ENCODE data around the gene ABR.

ABR gene

GRCh38 chr17:1041746-1042145, 138.0 kb downstream of the ABR start:
- DNase-seq, result no peak

GRCh38 chr17:1040216-1040600, 139.6 kb downstream of the ABR start:
- no peak for DNase-seq

DNA sequence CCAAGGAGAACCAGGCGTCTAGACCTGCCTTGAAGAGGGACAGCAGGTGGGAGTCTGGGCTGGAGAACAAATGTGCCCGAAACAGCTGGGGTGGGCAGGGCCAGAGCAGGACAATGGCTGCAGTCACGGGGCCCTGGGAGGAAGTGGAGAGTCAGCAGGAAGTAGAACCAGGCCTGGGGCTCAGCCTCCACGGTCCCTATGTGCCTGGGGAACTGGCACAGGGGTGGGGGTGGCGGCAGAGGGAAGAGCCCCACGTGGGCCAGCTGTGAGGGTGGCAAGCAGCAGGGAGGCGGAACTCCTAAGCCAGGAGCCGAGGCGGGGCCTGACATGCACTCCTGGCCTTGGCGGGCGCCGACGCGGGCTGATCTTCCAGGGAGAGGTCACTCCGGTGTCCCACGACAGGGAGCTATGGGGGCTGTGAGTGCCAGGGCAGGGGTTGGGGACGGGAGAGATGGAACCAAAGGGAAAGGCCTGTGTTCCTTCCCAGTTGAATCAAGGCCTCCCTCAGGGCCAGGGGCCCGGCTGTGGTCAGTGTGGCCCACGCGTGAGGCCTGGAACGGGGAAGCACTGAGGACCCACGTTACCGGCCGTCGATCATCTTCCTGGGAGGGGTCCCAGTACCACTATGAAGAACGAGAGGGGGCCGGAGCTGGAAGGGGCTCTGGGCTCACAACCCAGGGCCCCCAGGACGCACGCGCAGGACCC, 140.1 kb downstream of the ABR start:
- no peak for DNase-seq

DNA sequence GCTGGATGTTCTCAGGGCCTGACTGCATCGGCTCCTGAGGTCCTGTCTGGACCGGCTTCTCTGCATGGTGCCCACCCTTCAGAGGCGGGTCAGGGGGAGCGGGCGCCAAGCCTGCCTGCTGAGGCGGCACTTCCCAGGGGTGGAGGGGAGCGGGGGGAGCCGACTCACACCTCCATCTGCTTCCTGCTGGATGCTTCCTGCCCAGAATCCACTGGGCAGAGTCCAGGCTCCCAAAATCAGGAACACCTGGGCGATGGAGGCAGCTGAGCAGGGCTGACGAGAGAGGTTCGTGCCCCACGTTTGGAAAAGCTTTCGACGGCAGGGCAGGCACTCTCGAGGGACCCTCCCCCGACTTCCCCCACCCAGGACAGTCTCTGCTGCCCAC, 140.7 kb downstream of the ABR start:
- no peak for DNase-seq

DNA sequence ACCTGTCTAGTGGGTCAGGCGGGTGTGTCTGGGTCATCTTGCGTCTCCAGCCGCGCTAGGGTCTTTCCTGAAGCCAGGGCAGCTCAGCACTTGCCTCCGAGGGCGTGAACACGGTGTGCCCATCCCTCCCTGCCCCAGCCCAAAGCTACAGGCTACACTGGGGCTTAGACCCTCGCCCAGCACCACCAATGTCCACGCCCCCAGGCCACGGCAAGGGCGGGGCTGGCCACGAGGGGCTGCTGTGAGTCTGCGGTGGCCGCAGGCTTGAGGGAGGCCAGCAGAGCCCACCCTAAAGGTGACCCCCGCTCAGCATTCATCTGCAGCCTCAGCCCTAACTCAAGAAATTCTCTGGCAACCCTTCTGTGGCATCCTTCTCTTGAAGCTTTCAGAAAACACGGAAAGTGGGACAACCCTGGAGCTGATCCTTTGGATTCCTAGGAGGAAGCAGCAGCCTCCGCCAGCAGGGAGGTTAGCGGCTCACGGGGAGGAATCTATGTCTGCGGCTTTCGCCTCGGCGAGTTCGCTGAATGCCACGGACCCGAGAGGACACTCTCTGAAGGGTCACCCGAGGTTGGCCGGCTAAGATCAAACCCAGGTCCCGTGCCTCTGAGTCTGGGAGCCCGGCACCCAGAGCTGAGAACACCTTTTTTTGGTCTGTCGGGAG, 141.2 kb downstream of the ABR start:
- DNase-seq, result no peak

DNA sequence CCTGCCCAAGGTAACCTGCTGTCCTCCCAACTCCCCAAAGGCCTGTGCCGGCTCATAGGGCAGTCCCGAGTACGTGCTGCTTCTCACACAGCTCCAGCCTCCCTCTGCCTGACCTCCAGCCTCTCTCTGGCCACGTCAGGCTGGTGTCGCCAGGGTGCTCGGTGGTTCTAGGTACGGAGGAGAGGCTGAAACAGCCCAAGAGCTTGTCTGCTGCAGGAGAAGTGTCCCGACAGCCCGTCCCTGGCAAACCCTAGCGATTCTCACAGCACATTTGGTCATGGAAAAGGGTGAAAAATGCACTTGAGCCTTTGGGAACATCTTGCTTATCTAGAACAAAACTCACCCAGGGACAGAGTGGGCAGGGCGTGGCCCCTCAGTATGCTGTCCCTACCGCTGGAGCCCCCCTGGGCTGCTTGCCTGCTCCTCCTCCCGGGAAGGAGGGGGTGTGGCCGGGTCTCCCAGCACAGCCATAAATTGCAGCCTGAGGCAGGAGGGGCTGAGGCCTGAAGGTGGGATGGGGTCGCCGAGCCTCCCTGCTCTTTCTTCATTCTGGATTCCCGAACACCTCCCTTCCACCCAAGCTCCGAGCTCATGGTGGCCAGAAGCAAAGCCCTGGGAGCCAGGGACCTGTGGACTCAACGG, 142.4 kb downstream of the ABR start:
- DNase-seq, result no peak

- no peak for DNase-seq
Measured at GRCh38 chr17:1036845-1037237, 142.9 kb downstream of the ABR start.

- DNase-seq, result no peak
Measured at GRCh38 chr17:1036171-1036844, 143.5 kb downstream of the ABR start.

DNA sequence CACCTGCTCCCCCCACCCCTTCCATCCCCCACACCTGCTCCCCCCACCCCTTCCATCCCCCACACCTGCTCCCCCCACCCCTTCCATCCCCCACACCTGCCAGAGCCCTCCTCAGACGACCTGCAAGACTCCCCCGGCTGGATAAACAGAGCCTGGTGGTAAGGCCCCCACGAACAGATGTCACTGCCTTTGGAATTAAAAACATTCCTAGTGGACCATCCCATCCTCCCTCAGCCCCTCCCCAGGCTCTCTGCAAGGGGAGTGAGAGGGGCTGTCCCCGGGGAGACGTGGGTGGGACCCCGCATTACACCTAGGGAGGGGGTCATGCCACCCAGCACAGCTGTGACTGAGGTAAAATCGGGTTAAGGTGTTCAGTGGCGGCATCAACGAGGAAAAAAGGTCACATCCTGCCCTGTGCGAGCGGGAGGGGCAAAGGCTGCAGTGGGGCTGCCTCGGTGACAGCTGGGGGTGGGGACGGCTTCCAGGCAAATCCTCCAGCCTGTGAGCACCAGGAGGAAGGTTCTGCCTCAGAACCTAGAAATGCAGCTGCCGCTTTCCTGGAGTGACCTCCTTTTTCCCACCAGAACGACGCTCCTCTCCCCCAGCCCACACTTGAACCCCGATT, 144.1 kb downstream of the ABR start:
- no peak for DNase-seq

DNA sequence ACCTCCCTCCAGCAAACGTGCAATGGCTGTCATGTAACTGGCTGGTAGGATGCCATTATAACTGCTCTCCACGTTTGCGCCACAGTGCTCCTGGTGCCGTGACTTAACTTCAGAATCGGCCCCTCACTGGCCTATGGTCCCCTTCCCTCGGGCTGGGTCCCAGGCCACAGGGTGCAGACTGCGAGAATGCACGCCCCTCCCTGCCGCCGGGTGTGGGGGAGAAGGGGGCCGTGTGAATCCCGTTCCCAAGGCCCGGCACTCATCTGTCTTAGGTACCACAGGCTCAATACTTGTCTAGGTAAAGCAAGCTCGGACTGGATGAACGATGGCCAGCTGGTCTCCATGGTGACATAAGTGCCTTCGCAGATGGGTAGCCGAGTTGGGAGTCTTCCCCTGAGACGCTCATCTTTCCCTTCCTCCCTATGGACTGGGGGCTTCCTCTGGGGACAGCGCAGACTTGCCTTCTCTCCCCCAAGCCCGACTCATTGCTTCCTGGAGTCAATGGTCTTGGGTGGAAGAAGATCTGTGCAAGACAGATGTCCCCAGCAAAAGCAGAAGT, 145.1 kb downstream of the ABR start:
- DNase-seq, result no peak

DNA sequence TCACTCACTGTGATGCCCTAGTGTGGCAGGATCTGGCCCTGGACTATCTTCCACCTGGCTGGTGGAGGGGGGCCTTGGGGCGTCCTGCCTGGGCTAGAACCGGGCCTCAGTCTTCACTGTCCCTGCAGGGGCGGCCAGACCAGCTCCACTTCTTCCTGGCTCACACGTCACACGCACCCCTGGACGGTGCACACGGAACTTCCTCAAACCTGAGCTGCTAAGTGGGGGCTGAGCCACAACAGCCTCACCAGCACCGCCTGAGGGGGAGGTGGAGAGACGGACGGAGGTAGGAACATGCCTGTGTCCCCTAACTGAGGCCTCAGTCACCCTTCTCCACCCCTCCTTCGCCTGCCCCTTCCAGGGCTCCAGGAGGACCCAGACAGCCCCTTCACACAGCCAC, 146.3 kb downstream of the ABR start:
- no peak for DNase-seq

DNA sequence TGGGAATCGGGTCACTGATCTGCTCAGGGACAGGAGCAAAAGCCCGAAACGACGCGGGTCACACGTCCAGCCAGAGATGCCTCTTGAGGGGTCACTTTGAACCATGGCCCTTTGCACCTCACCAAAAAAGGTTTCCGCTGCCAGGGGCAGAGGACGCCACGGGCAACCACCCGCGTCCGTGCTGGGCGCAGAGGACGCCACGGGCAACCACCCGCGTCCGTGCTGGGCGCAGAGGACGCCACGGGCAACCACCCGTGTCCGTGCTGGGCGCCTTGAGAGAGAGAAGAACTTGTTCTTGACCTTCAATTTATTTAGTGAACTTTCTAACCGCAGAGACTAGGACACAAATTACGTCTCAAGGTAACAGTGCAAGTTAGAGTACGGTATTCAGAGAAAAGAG, 147.4 kb downstream of the ABR start:
- DNase-seq, result no peak

DNA sequence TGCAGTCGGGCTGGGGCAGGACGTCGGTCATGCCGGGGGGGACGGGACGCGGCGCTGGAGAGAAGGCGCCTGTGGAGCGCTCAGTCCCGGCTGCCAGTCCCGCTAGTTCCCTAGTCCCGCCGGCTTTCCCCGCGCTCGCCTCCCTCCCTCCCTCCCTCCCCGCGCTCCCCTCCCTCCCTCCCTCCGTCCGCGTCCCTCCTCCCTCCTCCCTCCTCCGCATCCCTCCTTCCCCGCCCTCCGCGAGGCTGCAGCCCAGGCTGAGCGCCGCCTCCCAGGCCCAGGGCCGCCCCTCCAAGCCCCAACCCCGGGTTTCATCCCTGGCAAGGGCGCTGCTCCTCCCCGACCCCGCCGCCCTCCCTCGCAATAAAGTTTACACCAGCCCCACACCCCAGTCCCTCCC, 148.1 kb downstream of the ABR start:
- DNase-seq, result no peak

DNA sequence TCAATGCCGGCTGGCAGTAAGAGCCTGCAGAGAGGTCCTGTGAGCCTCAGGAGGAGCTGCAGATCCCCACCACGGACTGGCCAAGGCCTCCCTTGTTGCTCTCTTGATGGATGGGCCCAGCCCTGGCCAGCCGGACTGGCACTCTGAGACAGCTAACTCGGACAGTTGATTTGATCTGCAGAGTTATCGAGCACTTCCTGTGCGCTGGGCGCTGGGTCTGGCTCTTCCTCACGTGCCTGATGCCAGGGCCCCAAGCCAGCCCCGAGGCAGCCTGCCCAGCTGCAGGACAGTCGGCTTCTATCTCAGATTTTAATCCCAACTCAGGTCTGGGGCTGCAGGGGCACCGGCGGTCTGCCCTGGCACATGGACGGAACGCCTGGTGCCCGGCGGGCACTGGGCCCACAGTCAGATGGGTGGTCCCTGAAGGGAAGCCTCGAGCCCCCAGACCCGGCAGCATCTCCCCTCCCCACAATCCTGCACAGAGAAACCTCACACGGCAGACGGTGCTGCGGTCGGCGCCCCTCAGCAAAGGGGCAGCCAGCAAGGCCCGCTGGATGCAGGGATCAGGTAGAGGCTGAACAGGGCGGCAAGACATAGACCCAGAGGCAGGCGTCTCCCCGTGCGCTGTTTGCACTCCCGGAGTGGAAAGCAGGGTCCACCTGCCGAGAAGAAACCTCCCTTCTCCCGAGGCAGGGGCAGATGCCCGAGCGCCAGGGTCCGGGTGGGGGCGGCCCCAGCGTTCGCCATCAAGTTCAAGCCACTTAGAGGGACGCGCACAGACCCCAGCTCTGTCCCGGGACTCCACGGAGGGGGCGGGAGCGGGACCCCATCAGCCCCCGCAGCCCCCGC, 148.9 kb downstream of the ABR start:
- DNase-seq, result no peak

- DNase-seq, result no peak
Measured at GRCh38 chr17:1029922-1030644, 149.7 kb downstream of the ABR start.

DNA sequence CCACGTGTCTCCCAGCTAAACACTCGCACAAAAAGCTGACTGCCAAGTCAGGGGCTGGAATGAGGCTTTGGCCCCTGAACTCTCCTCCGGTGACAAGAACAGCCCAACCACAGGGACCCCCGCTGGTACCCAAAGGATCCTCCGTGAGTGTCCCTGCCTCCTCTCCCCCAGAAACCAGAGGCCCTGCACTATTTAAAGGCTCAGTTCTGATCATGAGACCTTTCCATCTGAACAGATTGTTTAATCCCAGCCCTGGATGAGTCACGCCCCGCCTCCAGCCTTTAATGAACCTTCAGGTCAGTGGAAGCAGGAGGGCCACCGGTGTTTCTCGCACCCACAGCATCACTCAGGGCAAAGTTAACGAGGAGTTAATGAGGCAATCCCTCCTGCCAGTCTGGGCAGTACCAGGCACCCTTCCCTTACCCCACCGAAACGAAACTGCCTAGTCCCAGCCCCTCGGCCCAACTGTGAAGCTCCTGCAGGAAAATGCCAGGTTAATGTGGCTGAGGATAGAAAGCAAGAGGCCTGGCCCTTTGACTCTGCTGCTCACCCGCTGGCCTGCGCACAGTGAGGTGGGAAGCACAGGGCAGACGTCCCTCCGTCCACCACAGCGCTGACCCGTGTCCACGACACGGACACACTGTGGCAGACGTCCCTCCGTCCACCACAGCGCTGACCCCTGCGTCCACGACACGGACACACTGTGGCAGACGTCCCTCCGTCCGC, 150.4 kb downstream of the ABR start:
- DNase-seq, result no peak

GRCh38 chr17:1027044-1027443, 152.7 kb downstream of the ABR start:
- DNase-seq, result no peak

GRCh38 chr17:1026599-1026975, 153.2 kb downstream of the ABR start:
- DNase-seq, result no peak

GRCh38 chr17:1025733-1026598, 153.8 kb downstream of the ABR start:
- no peak for DNase-seq

- no peak for DNase-seq
Measured at GRCh38 chr17:1024076-1024475, 155.7 kb downstream of the ABR start.
